Activated CD4-positive, alpha-beta T cell treated with anti-CD3 and anti-CD28 coated beads, Interleukin-2, amount 10 ng/mL, durations not matched to agents 7 days and 5 days (primary cell): ENCODE measurements around the gene TOPAZ1. TPM values are rescaled to one million over a fixed set of nuclear protein-coding genes. Genes with fewer than 3 reads are reported as not detected.

ENCODE experiments used
- CTCF ChIA-PET: fragments of 350-600 bp; sonication (Branson Sonifier 250); formaldehyde crosslinking; loops from one replicate; lab custom pipeline; 2021; ENCODE audit warnings: antibody characterized with exemption; lab: Charles Lee
- POLR2A ChIA-PET: fragments of 350-600 bp; sonication (Branson Sonifier 250); formaldehyde crosslinking; loops from one replicate; lab custom pipeline; 2021; ENCODE audit warnings: antibody characterized with exemption; lab: Charles Lee
- DNase-seq: peaks from one replicate; pipeline ENCODE4 v3.0.0-alpha.2; 2020
- H3K27ac Mint-ChIP-seq: one replicate; pipeline ENCODE4 v1.8.0; 2021; ENCODE audit warnings: mild to moderate bottlenecking, moderate library complexity, mixed read lengths
- H3K27me3 Mint-ChIP-seq: one replicate; pipeline ENCODE4 v1.8.0; 2021; ENCODE audit warnings: mixed read lengths
- H3K36me3 Mint-ChIP-seq: one replicate; pipeline ENCODE4 v1.8.0; 2021; ENCODE audit warnings: low read depth, mixed read lengths
- H3K4me1 Mint-ChIP-seq: one replicate; pipeline ENCODE4 v1.8.0; 2021; ENCODE audit warnings: mixed read lengths
- H3K4me3 Mint-ChIP-seq: one replicate; pipeline ENCODE4 v1.8.0; 2021; ENCODE audit warnings: mild to moderate bottlenecking, moderate library complexity, mixed read lengths
- H3K9me3 Mint-ChIP-seq: one replicate; pipeline ENCODE4 v1.8.0; 2021; ENCODE audit warnings: mixed read lengths
- total RNA-seq, 2 experiments: library from RNA; stranded (reverse); gene quantifications; one replicate each; pipeline ENCODE4 v1.2.3, GENCODE V29; 2021

Gene TOPAZ1
- total RNA-seq, 2 experiments from 2014 or later = not detected

- no peaks in the 10 kb centered on the region for H3K4me1 Mint-ChIP-seq
- ChIA-PET CTCF (interaction anchor here (0.9 kb wide), 1 partner anchor 13 kb away, joined by 4 read pairs; no protein-coding TSS in a partner anchor), POLR2A (no interaction called here)
- peaks cover 19% of the 10 kb centered on the region for H3K27me3 Mint-ChIP-seq
- H3K4me3 Mint-ChIP-seq = no peak overlapping the region
- DNase-seq = no peak
- no peaks in the 10 kb centered on the region for H3K36me3 Mint-ChIP-seq
- H3K9me3 Mint-ChIP-seq = no peaks in the 10 kb centered on the region
- no peak overlapping the region for H3K27ac Mint-ChIP-seq
These were observed 24.1 kb downstream of the TOPAZ1 start for GRCh38 chr3:44265815-44266214.

- H3K4me3 Mint-ChIP-seq = no peak overlapping the region
- ChIA-PET POLR2A (no interaction called here), CTCF (no interaction called here)
- no peaks in the 10 kb centered on the region for H3K36me3 Mint-ChIP-seq
- H3K9me3 Mint-ChIP-seq = no peaks in the 10 kb centered on the region
- H3K27me3 Mint-ChIP-seq = peaks cover 9% of the 10 kb centered on the region
- no peaks in the 10 kb centered on the region for H3K4me1 Mint-ChIP-seq
- DNase-seq = no peak
- H3K27ac Mint-ChIP-seq = no peak overlapping the region
These were observed 30.5 kb downstream of the TOPAZ1 start for GRCh38 chr3:44272191-44272590.

- H3K9me3 Mint-ChIP-seq = no peaks in the 10 kb centered on the region
- no peak overlapping the region for H3K4me3 Mint-ChIP-seq
- no peaks in the 10 kb centered on the region for H3K4me1 Mint-ChIP-seq
- no peaks in the 10 kb centered on the region for H3K36me3 Mint-ChIP-seq
- DNase-seq = no peak
- H3K27me3 Mint-ChIP-seq = peaks cover 23% of the 10 kb centered on the region
- CTCF ChIA-PET = no interaction called here
- no peak overlapping the region for H3K27ac Mint-ChIP-seq
- POLR2A ChIA-PET = no interaction called here
These were observed 36.2 kb downstream of the TOPAZ1 start for GRCh38 chr3:44277925-44278324.

DNA sequence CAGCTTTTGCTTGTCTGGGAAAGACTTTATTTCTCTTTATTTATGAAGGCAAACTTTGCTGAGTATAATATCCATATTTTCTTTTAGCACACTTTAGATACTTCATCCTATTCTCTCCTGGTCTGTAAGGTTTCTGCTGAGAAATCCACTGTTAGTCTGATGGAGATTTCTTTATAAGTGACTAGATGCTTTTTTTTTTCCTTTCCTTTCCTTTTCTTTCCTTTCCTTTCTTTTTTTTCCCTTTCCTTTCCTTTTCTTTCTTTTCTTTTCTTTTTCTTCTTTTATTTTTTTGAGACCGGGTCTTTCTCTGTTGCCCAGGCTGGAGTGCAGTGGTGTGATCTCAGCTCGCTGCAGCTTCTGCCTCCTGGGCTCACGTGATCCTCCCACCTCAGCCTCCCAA is 38.4 kb downstream of the TOPAZ1 start:
- ChIA-PET CTCF (no interaction called here), POLR2A (no interaction called here)
- Mint-ChIP-seq H3K27ac (no peak overlapping the region), H3K4me3 (no peak overlapping the region), H3K27me3 (peaks cover 23% of the 10 kb centered on the region), H3K9me3 (no peaks in the 10 kb centered on the region), H3K36me3 (no peaks in the 10 kb centered on the region), H3K4me1 (no peaks in the 10 kb centered on the region)
- DNase-seq = no peak

- Mint-ChIP-seq H3K27ac (no peak overlapping the region), H3K4me3 (no peak overlapping the region), H3K36me3 (no peaks in the 10 kb centered on the region), H3K9me3 (no peaks in the 10 kb centered on the region), H3K27me3 (peaks cover 21% of the 10 kb centered on the region), H3K4me1 (no peaks in the 10 kb centered on the region)
- CTCF ChIA-PET = no interaction called here
- no peak for DNase-seq
- POLR2A ChIA-PET = no interaction called here
These were observed 38.9 kb downstream of the TOPAZ1 start for GRCh38 chr3:44280631-44281030.

DNA sequence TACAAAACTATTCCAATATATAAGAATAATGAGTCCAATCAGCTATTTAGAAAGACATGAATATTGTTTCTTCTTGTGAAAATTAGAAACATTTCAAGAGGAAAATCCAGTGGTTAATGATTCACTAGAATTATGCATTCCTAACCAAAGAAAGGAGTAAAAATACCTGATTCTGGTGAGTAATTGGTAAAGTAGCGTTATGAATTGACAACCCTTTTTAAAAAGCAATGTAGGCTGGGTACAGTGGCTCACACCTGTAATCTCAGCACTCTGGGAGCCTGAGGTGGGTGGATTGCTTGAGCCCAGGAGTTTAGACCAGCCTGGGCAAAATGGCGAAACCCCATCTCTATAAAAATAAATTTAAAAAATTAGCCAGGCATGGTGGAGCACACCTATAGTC is 43.3 kb downstream of the TOPAZ1 start:
- ChIA-PET CTCF (no interaction called here), POLR2A (no interaction called here)
- Mint-ChIP-seq H3K4me3 (no peak overlapping the region), H3K9me3 (no peaks in the 10 kb centered on the region), H3K36me3 (no peaks in the 10 kb centered on the region), H3K4me1 (no peaks in the 10 kb centered on the region), H3K27ac (no peak overlapping the region), H3K27me3 (peaks cover 18% of the 10 kb centered on the region)
- DNase-seq = no peak

DNA sequence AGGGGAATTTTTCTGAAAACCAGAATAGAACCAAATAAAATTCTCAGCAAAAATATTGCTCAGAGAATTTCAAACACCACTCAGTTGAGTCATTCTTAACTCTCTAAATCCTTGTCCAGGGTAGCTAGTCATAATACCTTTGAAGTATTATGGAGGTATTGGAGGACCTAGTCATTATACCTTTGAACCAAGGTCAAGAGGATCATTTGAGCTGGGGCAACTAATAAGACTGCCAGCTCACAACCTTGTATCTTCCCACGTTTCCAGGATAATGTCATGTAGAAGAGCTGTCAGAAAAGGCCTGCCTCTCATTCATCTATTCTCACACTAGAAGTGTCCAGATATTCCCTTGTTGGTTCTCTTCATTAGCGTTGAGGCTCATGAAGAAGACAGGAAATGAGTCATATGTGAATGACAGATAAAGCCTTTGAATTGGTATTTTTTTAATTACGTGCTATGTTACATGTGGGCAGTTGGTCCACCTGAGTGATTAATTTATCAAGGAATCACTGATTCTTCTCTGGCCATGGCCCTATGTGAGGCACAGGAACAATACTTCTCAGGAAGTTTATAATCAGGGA is 48.3 kb downstream of the TOPAZ1 start:
- CTCF ChIA-PET = interaction anchor here (0.7 kb wide), 1 partner anchor 533 kb away, joined by 3 read pairs; no protein-coding TSS in a partner anchor
- Mint-ChIP-seq H3K4me1 (no peaks in the 10 kb centered on the region), H3K27ac (no peak overlapping the region), H3K36me3 (no peaks in the 10 kb centered on the region), H3K4me3 (no peak overlapping the region), H3K9me3 (no peaks in the 10 kb centered on the region), H3K27me3 (peaks cover 22% of the 10 kb centered on the region)
- no peak for DNase-seq
- POLR2A ChIA-PET = interaction anchor here (0.6 kb wide), 1 partner anchor 549 kb away, joined by 3 read pairs; no protein-coding TSS in a partner anchor

GRCh38 chr3:44292276-44292675 is 50.6 kb downstream of the TOPAZ1 start:
- peaks cover 33% of the 10 kb centered on the region for H3K27me3 Mint-ChIP-seq
- POLR2A ChIA-PET = no interaction called here
- no peak for DNase-seq
- CTCF ChIA-PET = no interaction called here
- no peaks in the 10 kb centered on the region for H3K4me1 Mint-ChIP-seq
- no peaks in the 10 kb centered on the region for H3K9me3 Mint-ChIP-seq
- H3K36me3 Mint-ChIP-seq = no peaks in the 10 kb centered on the region
- H3K27ac Mint-ChIP-seq = no peak overlapping the region
- H3K4me3 Mint-ChIP-seq = no peak overlapping the region

- ChIA-PET POLR2A (no interaction called here), CTCF (no interaction called here)
- peaks cover 33% of the 10 kb centered on the region for H3K27me3 Mint-ChIP-seq
- H3K4me1 Mint-ChIP-seq = no peaks in the 10 kb centered on the region
- H3K9me3 Mint-ChIP-seq = no peaks in the 10 kb centered on the region
- DNase-seq = no peak
- H3K36me3 Mint-ChIP-seq = no peaks in the 10 kb centered on the region
- no peak overlapping the region for H3K27ac Mint-ChIP-seq
- H3K4me3 Mint-ChIP-seq = no peak overlapping the region
These were observed 51.3 kb downstream of the TOPAZ1 start for GRCh38 chr3:44292947-44293346.

DNA sequence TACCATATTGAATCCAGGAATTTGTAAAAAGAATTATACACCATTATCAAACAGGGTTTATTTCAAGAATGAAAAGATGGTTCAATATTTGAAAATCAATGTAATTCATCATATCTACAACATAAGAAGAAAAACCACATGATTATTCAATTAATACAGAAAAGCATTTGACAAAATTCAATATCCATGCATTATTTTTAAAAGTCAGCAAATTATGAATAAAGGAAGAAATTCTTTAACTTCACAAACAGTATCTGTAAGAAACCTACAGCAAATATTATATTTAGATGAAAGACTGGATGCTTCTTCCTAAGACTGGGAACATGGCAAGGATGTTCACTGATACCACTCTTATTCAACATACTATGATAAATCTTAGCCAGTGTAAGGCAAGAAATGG is 55.6 kb downstream of the TOPAZ1 start:
- peaks cover 19% of the 10 kb centered on the region for H3K27me3 Mint-ChIP-seq
- H3K9me3 Mint-ChIP-seq = no peaks in the 10 kb centered on the region
- peaks cover 2% of the 10 kb centered on the region for H3K4me1 Mint-ChIP-seq
- no peak overlapping the region for H3K4me3 Mint-ChIP-seq
- DNase-seq = no peak
- H3K27ac Mint-ChIP-seq = no peak overlapping the region
- no peaks in the 10 kb centered on the region for H3K36me3 Mint-ChIP-seq
- POLR2A ChIA-PET = no interaction called here
- CTCF ChIA-PET = interaction anchor here (0.6 kb wide), 1 partner anchor 30 kb away, joined by 3 read pairs; no protein-coding TSS in a partner anchor

DNA sequence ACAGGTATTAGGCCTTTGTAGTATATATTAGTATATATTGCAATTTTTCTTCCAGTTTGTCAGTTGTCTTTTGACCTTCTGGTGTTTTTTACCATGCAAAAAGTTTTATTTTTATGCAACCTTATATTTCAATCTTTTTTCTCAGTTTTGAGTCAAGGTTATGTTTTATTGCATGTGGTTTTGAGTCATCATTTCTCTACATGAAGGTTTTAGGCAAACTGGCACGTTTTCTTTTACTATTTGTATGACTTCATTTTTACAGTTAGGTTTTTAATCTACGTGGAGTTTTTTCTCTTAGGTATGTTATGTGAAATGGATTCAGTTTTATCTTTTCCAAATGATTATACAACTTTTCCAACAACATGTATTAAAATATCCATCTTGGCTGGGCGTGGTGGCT is 60.1 kb downstream of the TOPAZ1 start:
- no peaks in the 10 kb centered on the region for H3K9me3 Mint-ChIP-seq
- no peak for DNase-seq
- H3K4me1 Mint-ChIP-seq = peaks cover 2% of the 10 kb centered on the region
- H3K27me3 Mint-ChIP-seq = peaks cover 12% of the 10 kb centered on the region
- CTCF ChIA-PET = no interaction called here
- POLR2A ChIA-PET = no interaction called here
- no peak overlapping the region for H3K27ac Mint-ChIP-seq
- H3K36me3 Mint-ChIP-seq = no peaks in the 10 kb centered on the region
- H3K4me3 Mint-ChIP-seq = no peak overlapping the region

DNA sequence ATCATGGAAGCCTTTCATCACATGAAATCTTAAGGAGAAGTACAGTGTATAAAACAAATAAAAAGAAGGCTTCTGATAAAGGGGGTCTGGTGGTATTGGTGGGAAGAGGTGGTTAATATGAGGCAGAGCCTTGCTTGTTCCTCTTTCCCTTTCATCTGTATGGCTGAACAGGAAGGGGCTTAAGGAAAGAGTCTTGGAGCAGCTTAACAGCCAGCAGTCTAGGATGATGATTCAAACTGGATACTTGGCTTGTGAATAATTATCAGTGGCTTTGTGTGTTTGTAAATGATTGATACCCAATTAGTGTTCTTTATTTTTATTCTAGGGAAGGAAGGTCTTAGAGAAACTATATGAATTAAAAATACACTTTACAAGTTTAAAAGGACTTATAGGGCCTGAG is 67.8 kb downstream of the TOPAZ1 start:
- POLR2A ChIA-PET = no interaction called here
- Mint-ChIP-seq H3K4me1 (no peaks in the 10 kb centered on the region), H3K27me3 (peaks cover 9% of the 10 kb centered on the region), H3K36me3 (no peaks in the 10 kb centered on the region), H3K9me3 (no peaks in the 10 kb centered on the region), H3K27ac (no peak overlapping the region), H3K4me3 (no peak overlapping the region)
- DNase-seq = no peak
- CTCF ChIA-PET = interaction anchor here (0.6 kb wide), 2 partner anchors 61 to 1015 kb away, joined by 3 read pairs; no protein-coding TSS in a partner anchor

DNA sequence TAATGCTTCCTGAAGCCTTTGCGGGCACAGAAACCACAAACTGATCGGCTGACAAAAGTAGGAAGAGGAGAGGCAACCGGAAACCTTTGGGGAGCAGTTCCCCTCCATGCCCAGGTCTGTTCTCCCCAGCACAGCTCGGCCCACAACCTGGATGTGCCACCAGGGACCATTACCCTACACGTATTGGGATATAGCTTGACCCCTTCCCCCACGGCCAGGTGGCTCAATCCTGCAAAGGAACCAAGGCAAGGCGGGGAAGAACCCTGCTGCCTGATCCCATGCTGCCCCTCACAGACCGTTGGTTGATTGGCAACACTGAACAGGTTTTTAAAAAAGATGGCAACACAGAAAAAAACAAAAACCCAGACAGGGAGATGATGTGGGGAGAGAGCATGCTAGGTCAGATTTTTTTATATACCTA is 77.2 kb downstream of the TOPAZ1 start:
- ChIA-PET POLR2A (no interaction called here), CTCF (no interaction called here)
- Mint-ChIP-seq H3K4me1 (peaks cover 4% of the 10 kb centered on the region), H3K4me3 (no peak overlapping the region), H3K9me3 (no peaks in the 10 kb centered on the region), H3K27me3 (peaks cover 18% of the 10 kb centered on the region), H3K36me3 (no peaks in the 10 kb centered on the region), H3K27ac (no peak overlapping the region)
- DNase-seq = no peak

DNA sequence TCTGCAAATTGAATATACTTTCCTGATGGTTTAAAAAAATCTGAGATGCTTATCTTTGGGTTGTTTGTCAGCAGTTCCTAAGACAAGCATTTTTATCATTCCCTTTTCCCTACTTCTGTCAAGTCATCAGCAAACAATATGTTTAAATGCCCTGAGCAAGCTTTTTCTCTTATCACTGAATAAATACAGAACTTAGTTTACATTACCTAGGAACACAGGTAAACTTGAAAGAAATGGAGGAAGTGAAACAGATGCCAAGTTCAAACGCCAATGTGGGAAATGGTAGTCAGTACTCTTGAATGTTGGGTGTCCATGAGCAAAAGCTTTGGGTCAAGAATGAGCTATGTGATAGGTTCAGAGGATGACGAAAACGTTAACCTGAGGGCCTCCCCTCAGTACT is 79.6 kb downstream of the TOPAZ1 start:
- Mint-ChIP-seq H3K27ac (no peak overlapping the region), H3K4me1 (peaks cover 4% of the 10 kb centered on the region), H3K9me3 (no peaks in the 10 kb centered on the region), H3K27me3 (peaks cover 22% of the 10 kb centered on the region), H3K36me3 (no peaks in the 10 kb centered on the region), H3K4me3 (no peak overlapping the region)
- CTCF ChIA-PET = no interaction called here
- POLR2A ChIA-PET = no interaction called here
- no peak for DNase-seq
